HEK293 (cell line): ENCODE data around the gene NTRK3.

Experiments used
- CTCF ChIA-PET: fragments of 350-600 bp; formaldehyde crosslinking; extraction: SDS; loops from one replicate; lab custom pipeline; 2021; ENCODE audit warnings: antibody characterized with exemption; lab: Yijun Ruan, JAX
- POLR2A ChIA-PET: fragments of 300-600 bp; formaldehyde crosslinking; extraction: SDS; loops from one replicate; lab custom pipeline; 2020; ENCODE audit warnings: antibody characterized with exemption, inconsistent platforms; lab: Yijun Ruan, JAX
- H3K27ac ChIP-seq: fragments of 200-500 bp; sonication (Bioruptor generic); 2 replicates; pipeline ENCODE4 v1.5.1; 2014; ENCODE audit warnings: low read depth, low read length, control low read depth, inconsistent platforms; ENCODE audit errors: extremely low read depth
- H3K36me3 ChIP-seq, 2 experiments: fragments of 200-500 bp in 1 of 2; sonication (Bioruptor generic) in 1 of 2; 1 replicate in 1 of 2; 2 replicates in 1 of 2; pipeline ENCODE4 v1.5.1; 2014 to 2017; ENCODE audit warnings: inconsistent platforms in 2 of 2, low read length in 2 of 2; ENCODE audit not compliant: control insufficient read depth in 2 of 2, insufficient read depth in 1 of 2
- H3K4me1 ChIP-seq: fragments of 200-500 bp; sonication (Bioruptor generic); 2 replicates; pipeline ENCODE4 v1.5.1; 2014; ENCODE audit warnings: mild to moderate bottlenecking, low read length, inconsistent platforms; ENCODE audit not compliant: control insufficient read depth, insufficient read depth
- H3K4me3 ChIP-seq: 2 replicates; pipeline ENCODE4 v1.5.1; 2011; ENCODE audit warnings: low read depth, mild to moderate bottlenecking, control low read depth, low read length, moderate library complexity
- H3K9me3 ChIP-seq: fragments of 200-500 bp; sonication (Bioruptor generic); 2 replicates; pipeline ENCODE4 v1.5.1; 2014; ENCODE audit warnings: low read depth, low read length, inconsistent platforms; ENCODE audit not compliant: control insufficient read depth, insufficient read depth
- FEZF1 ChIP-seq: fragments of 450-650 bp; formaldehyde crosslinking; IDR thresholded peaks from 2 replicates; pipeline ENCODE4 v1.5.1; 2016; ENCODE audit warnings: missing biosample characterization, missing genetic modification characterization
- PRDM2 ChIP-seq: fragments of 450-650 bp; formaldehyde crosslinking; IDR thresholded peaks from 2 replicates; pipeline ENCODE4 v1.5.1; 2016; ENCODE audit warnings: missing biosample characterization, missing genetic modification characterization, borderline replicate concordance
- SALL2 ChIP-seq: fragments of 450-650 bp; formaldehyde crosslinking; IDR thresholded peaks from 2 replicates; pipeline ENCODE4 v1.5.0; 2017; ENCODE audit warnings: missing biosample characterization, mild to moderate bottlenecking, missing genetic modification characterization, borderline replicate concordance
- WT1 ChIP-seq: fragments of 450-650 bp; formaldehyde crosslinking; IDR thresholded peaks from 2 replicates; pipeline ENCODE4 v1.5.1; 2016; ENCODE audit warnings: missing biosample characterization, missing genetic modification characterization
- ZBTB11 ChIP-seq: fragments of 450-650 bp; formaldehyde crosslinking; conservative IDR thresholded peaks from 2 replicates; pipeline ENCODE4 v1.5.1; 2016; ENCODE audit warnings: low read depth, missing biosample characterization, missing genetic modification characterization
- ZNF112 ChIP-seq: fragments of 450-650 bp; formaldehyde crosslinking; IDR thresholded peaks from 2 replicates; pipeline ENCODE4 v1.5.0; 2017; ENCODE audit warnings: missing biosample characterization, missing genetic modification characterization
- ZNF146 ChIP-seq: fragments of 450-650 bp; formaldehyde crosslinking; IDR thresholded peaks from 2 replicates; pipeline ENCODE4 v1.5.1; 2016; ENCODE audit warnings: missing biosample characterization, missing genetic modification characterization
- ZNF202 ChIP-seq: fragments of 450-650 bp; formaldehyde crosslinking; IDR thresholded peaks from 2 replicates; pipeline ENCODE4 v1.5.1; 2016; ENCODE audit warnings: missing biosample characterization, missing genetic modification characterization, borderline replicate concordance
- ZNF24 ChIP-seq: fragments of 450-650 bp; formaldehyde crosslinking; IDR thresholded peaks from 2 replicates; pipeline ENCODE4 v1.5.1; 2016; ENCODE audit warnings: missing biosample characterization, missing genetic modification characterization
- ZNF549 ChIP-seq: fragments of 450-650 bp; IDR thresholded peaks from 2 replicates; pipeline ENCODE4 v1.5.1; 2018; ENCODE audit warnings: missing biosample characterization, missing genetic modification characterization, mild to moderate bottlenecking, inconsistent platforms, moderate library complexity
- ZNF645 ChIP-seq: fragments of 450-650 bp; formaldehyde crosslinking; IDR thresholded peaks from 2 replicates; pipeline ENCODE4; 2016; ENCODE audit warnings: missing biosample characterization, missing genetic modification characterization
- ZNF701 ChIP-seq: fragments of 450-650 bp; formaldehyde crosslinking; IDR thresholded peaks from 2 replicates; pipeline ENCODE4 v1.5.1; 2016; ENCODE audit warnings: missing biosample characterization, missing genetic modification characterization
- ZSCAN30 ChIP-seq: fragments of 450-650 bp; IDR thresholded peaks from 2 replicates; pipeline ENCODE4 v1.5.1; 2018; ENCODE audit warnings: missing biosample characterization, mild to moderate bottlenecking, missing genetic modification characterization, moderate library complexity
- TF ChIP-seq, protein P1 (sequence below): fragments of 450-650 bp; formaldehyde crosslinking; IDR thresholded peaks from 2 replicates; pipeline ENCODE4 v1.5.1; 2016; ENCODE audit warnings: missing biosample characterization, missing genetic modification characterization
- TF ChIP-seq, protein P2 (sequence below): fragments of 450-650 bp; formaldehyde crosslinking; IDR thresholded peaks from 2 replicates; pipeline ENCODE4 v1.5.1; 2016; ENCODE audit warnings: missing biosample characterization, missing genetic modification characterization

The NTRK3 gene

GRCh38 chr15:88299497-88299896 is 43.0 kb upstream of the NTRK3 start (continued):
- TF ChIP-seq PRDM2 (tag by site-specific recombination) (no peak), ZBTB11 (no peak), ZNF146 (tag by site-specific recombination) (no peak), SALL2 (no peak)
- TF ChIP-seq, protein P1, sequence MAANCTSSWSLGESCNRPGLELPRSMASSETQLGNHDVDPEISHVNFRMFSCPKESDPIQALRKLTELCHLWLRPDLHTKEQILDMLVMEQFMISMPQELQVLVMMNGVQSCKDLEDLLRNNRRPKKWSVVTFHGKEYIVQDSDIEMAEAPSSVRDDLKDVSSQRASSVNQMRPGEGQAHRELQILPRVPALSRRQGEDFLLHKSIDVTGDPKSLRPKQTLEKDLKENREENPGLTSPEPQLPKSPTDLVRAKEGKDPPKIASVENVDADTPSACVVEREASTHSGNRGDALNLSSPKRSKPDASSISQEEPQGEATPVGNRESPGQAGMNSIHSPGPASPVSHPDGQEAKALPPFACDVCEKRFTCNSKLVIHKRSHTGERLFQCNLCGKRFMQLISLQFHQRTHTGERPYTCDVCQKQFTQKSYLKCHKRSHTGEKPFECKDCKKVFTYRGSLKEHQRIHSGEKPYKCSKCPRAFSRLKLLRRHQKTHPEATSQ = no peak
- TF ChIP-seq, protein P2, sequence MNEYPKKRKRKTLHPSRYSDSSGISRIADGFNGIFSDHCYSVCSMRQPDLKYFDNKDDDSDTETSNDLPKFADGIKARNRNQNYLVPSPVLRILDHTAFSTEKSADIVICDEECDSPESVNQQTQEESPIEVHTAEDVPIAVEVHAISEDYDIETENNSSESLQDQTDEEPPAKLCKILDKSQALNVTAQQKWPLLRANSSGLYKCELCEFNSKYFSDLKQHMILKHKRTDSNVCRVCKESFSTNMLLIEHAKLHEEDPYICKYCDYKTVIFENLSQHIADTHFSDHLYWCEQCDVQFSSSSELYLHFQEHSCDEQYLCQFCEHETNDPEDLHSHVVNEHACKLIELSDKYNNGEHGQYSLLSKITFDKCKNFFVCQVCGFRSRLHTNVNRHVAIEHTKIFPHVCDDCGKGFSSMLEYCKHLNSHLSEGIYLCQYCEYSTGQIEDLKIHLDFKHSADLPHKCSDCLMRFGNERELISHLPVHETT (tag by site-specific recombination) = no peak
- TF ChIP-seq, all 188 proteins: peak for 0

GRCh38 chr15:88288661-88289060 is 32.1 kb upstream of the NTRK3 start:
- H3K36me3 ChIP-seq = no peaks in the 10 kb centered on the region
- no peaks in the 10 kb centered on the region for H3K9me3 ChIP-seq
- no peak overlapping the region for H3K4me3 ChIP-seq
- ChIA-PET CTCF (interaction anchor here (0.6 to 1.5 kb wide), 2 partner anchors 14 to 42 kb away, joined by 3 to 5 read pairs; no protein-coding TSS in a partner anchor), POLR2A (no interaction called here)
- TF ChIP-seq ZNF112 (tag by site-specific recombination) (no peak), ZNF24 (tag by site-specific recombination) (no peak), FEZF1 (tag by site-specific recombination) (no peak), ZNF701 (tag by site-specific recombination) (no peak), ZNF202 (no peak), WT1 (tag by site-specific recombination) (no peak), ZSCAN30 (tag by site-specific recombination) (no peak), ZNF645 (tag by site-specific recombination) (no peak), ZNF549 (tag by site-specific recombination) (no peak)
- TF ChIP-seq, protein P1 = no peak
- no peaks in the 10 kb centered on the region for H3K4me1 ChIP-seq
- no peak overlapping the region for H3K27ac ChIP-seq
